Caki2 (cell line): Measurements from ENCODE around the gene OTOG. TPM values are rescaled to one million over a fixed set of nuclear protein-coding genes. Genes with fewer than 3 reads are reported as not detected.

Experiments
- DNase-seq: peaks from one replicate; pipeline ENCODE4 v3.0.0-alpha.2; 2015; ENCODE audit warnings: low read depth
- in situ Hi-C: cut with HindIII; loops from 2 replicates; pipeline ENCODE4 v1.10.0; 2016; ENCODE audit warnings: low sequenced_read_pairs, low pct_unique_long_range_greater_than_20kb, mixed read lengths
- total RNA-seq: library from RNA; depleted of rRNA; stranded (reverse); fragments of >200 nt; shearing (Covaris generic); gene quantifications from 2 replicates; pipeline ENCODE4 v1.2.3, GENCODE V29; 2014; ENCODE audit warnings: low replicate concordance; rRNA removed

The OTOG gene
- total RNA-seq, 1 experiment from 2014 or later: not detected

GRCh38 chr11:17692931-17693330 is 145.9 kb downstream of the OTOG start:
- no peak for DNase-seq
- in situ Hi-C loops: no loop called here

DNA sequence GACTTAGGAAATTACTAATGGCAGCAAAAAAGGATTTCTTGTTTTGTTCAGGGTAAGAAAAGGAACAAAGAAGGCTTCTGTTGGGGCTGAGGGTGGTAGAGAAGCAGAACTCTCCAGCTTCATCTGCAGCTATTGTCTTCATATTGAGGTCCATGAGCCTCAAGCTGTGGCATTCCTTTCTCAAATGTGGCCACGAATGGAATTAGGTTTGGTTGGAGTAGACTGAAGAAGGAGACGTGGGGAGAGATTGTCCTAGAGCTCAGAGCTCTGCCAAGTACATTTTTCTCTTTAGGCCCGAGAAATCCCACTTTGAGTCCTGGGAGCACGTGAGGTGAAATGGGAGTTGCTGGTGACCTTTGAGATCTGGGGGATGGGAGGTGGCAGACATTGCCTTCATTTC is 146.5 kb downstream of the OTOG start:
- in situ Hi-C loops: no loop called here
- no peak for DNase-seq

- no peak for DNase-seq
- in situ Hi-C loops: no loop called here
Observed at GRCh38 chr11:17694494-17695110, 147.5 kb downstream of the OTOG start.

GRCh38 chr11:17695454-17696441 is 148.7 kb downstream of the OTOG start:
- in situ Hi-C loops: no loop called here
- DNase-seq: no peak

GRCh38 chr11:17696741-17697140 is 149.7 kb downstream of the OTOG start:
- DNase-seq: no peak
- in situ Hi-C loops: no loop called here

Other genes with a start within 250 kb of the OTOG start
- gene NCR3LG1, start 195.5 kb upstream of the OTOG start, total RNA-seq: 1.8 TPM in 2 replicates
- gene KCNJ11, start 158.6 kb upstream of the OTOG start, total RNA-seq: 4.7 and 5.3 TPM in 2 replicates
- gene ABCC8, start 70.4 kb upstream of the OTOG start, total RNA-seq: not detected in 2 replicates
- 0.32 and 2.1 TPM in 2 replicates for gene USH1C, start 2.8 kb upstream of the OTOG start, total RNA-seq
- gene MYOD1, start 172.3 kb downstream of the OTOG start, total RNA-seq: not detected in 2 replicates
- gene KCNC1, start 187.5 kb downstream of the OTOG start, total RNA-seq: 0.68 TPM in 1 of 2 replicates, not detected in the other